Measurements from ENCODE around the gene RNF10.

- TF ChIP-seq CTCF (IDR thresholded peaks at IDR 0.05 in 8 of 11, conservative IDR thresholded peaks at IDR 0.05 in 3 of 11) (no peak), POLR2A (IDR thresholded peaks at IDR 0.05) (no peak)
Measured at GRCh38 chr12:120596901-120597300, 62.7 kb downstream of the RNF10 start.
